HEK293 (cell line): ENCODE results near the gene CFC1.
"Not testable (repeated sequence)": the region's sequence is repeated elsewhere in the genome, so short reads cannot be mapped to it uniquely, and the experiment has no call there.

Experiments
- CTCF ChIP-seq: fragments of 450-650 bp; formaldehyde crosslinking; IDR thresholded peaks from 2 replicates; pipeline ENCODE4 v1.5.1; 2016; ENCODE audit warnings: missing biosample characterization, missing genetic modification characterization
- EGR2 ChIP-seq: fragments of 450-650 bp; formaldehyde crosslinking; IDR thresholded peaks from 2 replicates; pipeline ENCODE4 v1.5.1; 2016; ENCODE audit warnings: low read depth, missing biosample characterization, missing genetic modification characterization
- MYNN ChIP-seq: fragments of 450-650 bp; formaldehyde crosslinking; IDR thresholded peaks from 2 replicates; pipeline ENCODE4 v1.5.1; 2016; ENCODE audit warnings: missing biosample characterization, missing genetic modification characterization, borderline replicate concordance
- OVOL3 ChIP-seq: fragments of 450-650 bp; formaldehyde crosslinking; IDR thresholded peaks from 2 replicates; pipeline ENCODE4 v1.5.1; 2016; ENCODE audit warnings: missing biosample characterization, missing genetic modification characterization
- PBX3 ChIP-seq: sonication (generic); formaldehyde crosslinking; IDR thresholded peaks from 2 replicates; pipeline ENCODE4 v1.8.1; 2022; ENCODE audit warnings: mild to moderate bottlenecking, moderate library complexity, missing genetic modification reagents
- ZNF121 ChIP-seq: fragments of 450-650 bp; formaldehyde crosslinking; IDR thresholded peaks from 2 replicates; pipeline ENCODE4 v1.5.1; 2016; ENCODE audit warnings: missing biosample characterization, missing genetic modification characterization
- ZNF133 ChIP-seq: fragments of 450-650 bp; formaldehyde crosslinking; IDR thresholded peaks from 2 replicates; pipeline ENCODE4 v1.5.1; 2016; ENCODE audit warnings: missing biosample characterization, missing genetic modification characterization
- ZNF274 ChIP-seq, 2 experiments: fragments of 200-500 bp in 1 of 2; fragments of 450-650 bp in 1 of 2; sonication (Bioruptor generic) in 1 of 2; formaldehyde crosslinking in 1 of 2; IDR thresholded peaks; 2 replicates each; pipeline versions ENCODE4 v1.5.1 to v1.6.1; 2014 to 2016; ENCODE audit warnings: borderline replicate concordance in 1 of 2, inconsistent platforms in 1 of 2, low read length in 1 of 2, missing biosample characterization in 1 of 2, missing genetic modification characterization in 1 of 2
- ZNF302 ChIP-seq: fragments of 450-650 bp; formaldehyde crosslinking; IDR thresholded peaks from 2 replicates; pipeline ENCODE4 v1.5.1; 2016; ENCODE audit warnings: missing biosample characterization, missing genetic modification characterization, low read depth
- ZNF514 ChIP-seq: fragments of 450-650 bp; formaldehyde crosslinking; IDR thresholded peaks from 2 replicates; pipeline ENCODE4 v1.5.1; 2016; ENCODE audit warnings: missing biosample characterization, missing genetic modification characterization
- ZNF549 ChIP-seq: fragments of 450-650 bp; IDR thresholded peaks from 2 replicates; pipeline ENCODE4 v1.5.1; 2018; ENCODE audit warnings: missing biosample characterization, missing genetic modification characterization, mild to moderate bottlenecking, inconsistent platforms, moderate library complexity
- ZNF707 ChIP-seq: fragments of 450-650 bp; formaldehyde crosslinking; IDR thresholded peaks from 2 replicates; pipeline ENCODE4 v1.5.1; 2016; ENCODE audit warnings: missing biosample characterization, missing genetic modification characterization

- TF ChIP-seq EGR2; OVOL3; ZNF514 (tag by site-specific recombination); ZNF274 (IDR thresholded peaks at IDR 0.05; ENCODE audit: low read length); ZNF274 (tag by site-specific recombination; IDR thresholded peaks at IDR 0.05; ENCODE audit: borderline replicate concordance); CTCF (tag by site-specific recombination); ZNF302 (tag by site-specific recombination); ZNF133 (tag by site-specific recombination); ZNF121 (tag by site-specific recombination); PBX3; MYNN; ZNF549 (tag by site-specific recombination); ZNF707 (tag by site-specific recombination): not testable (repeated sequence)
These were observed 5.4 kb downstream of the CFC1 start for GRCh38 chr2:130594011-130594410.
